Neural cell (in vitro differentiated cells): ENCODE measurements around the gene SHC1. TPM values are rescaled to one million over a fixed set of nuclear protein-coding genes. Genes with fewer than 3 reads are reported as not detected.

ENCODE experiments used
- H2AFZ ChIP-seq: fragments of 200-600, 300-800 bp; sonication (generic), shearing (Covaris generic); 2 replicates; pipeline ENCODE4 v1.6.0; 2014; ENCODE audit warnings: low read depth, mild to moderate bottlenecking, antibody characterized with exemption, low read length, moderate library complexity
- H3F3A ChIP-seq: fragments of 200-600 bp; shearing (Covaris generic); 2 replicates; pipeline ENCODE4 v1.6.1; 2016; ENCODE audit warnings: mild to moderate bottlenecking, moderate library complexity, mixed read lengths, antibody characterized with exemption, low read length; ENCODE audit not compliant: insufficient read depth, poor library complexity, severe bottlenecking
- H3K27ac ChIP-seq: fragments of 200-600, 300-800 bp; sonication (generic), shearing (Covaris generic); 2 replicates; pipeline ENCODE4 v1.5.1; 2014; ENCODE audit warnings: mild to moderate bottlenecking, low read length, moderate library complexity
- H3K27me3 ChIP-seq: fragments of 300-800, 200-600 bp; sonication (generic), shearing (Covaris generic); 2 replicates; pipeline ENCODE4 v1.6.0; 2014; ENCODE audit warnings: mild to moderate bottlenecking, low read depth, low read length, moderate library complexity; ENCODE audit not compliant: insufficient read depth
- H3K36me3 ChIP-seq: fragments of 300-800, 200-600 bp; sonication (generic), shearing (Covaris generic); 2 replicates; pipeline ENCODE4 v1.5.1; 2014; ENCODE audit warnings: mild to moderate bottlenecking, antibody characterized with exemption, low read length, moderate library complexity; ENCODE audit not compliant: insufficient read depth
- H3K4me2 ChIP-seq: fragments of 300-800, 200-600 bp; sonication (generic), shearing (Covaris generic); 2 replicates; pipeline ENCODE4 v1.6.0; 2014; ENCODE audit warnings: mild to moderate bottlenecking, low read length
- H3K4me3 ChIP-seq: fragments of 300-800, 200-600 bp; sonication (generic), shearing (Covaris generic); 2 replicates; pipeline ENCODE4 v1.5.1; 2014; ENCODE audit warnings: mild to moderate bottlenecking, low read length, moderate library complexity
- H3K79me2 ChIP-seq: fragments of 200-600 bp; shearing (Covaris generic); replicated peaks from 2 replicates; pipeline ENCODE4 v1.6.0; 2014; ENCODE audit warnings: mild to moderate bottlenecking, low read length, moderate library complexity; ENCODE audit not compliant: insufficient read depth
- H3K9ac ChIP-seq: fragments of 300-800, 200-600 bp; sonication (generic), shearing (Covaris generic); 2 replicates; pipeline ENCODE4 v1.6.1; 2016; ENCODE audit warnings: mild to moderate bottlenecking, low read length, mixed read lengths
- H3K9me2 ChIP-seq: fragments of 200-600 bp; shearing (Covaris generic); 2 replicates; pipeline ENCODE4 v1.6.1; 2016; ENCODE audit warnings: mild to moderate bottlenecking, low read length, mixed read lengths; ENCODE audit not compliant: insufficient read depth
- H3K9me3 ChIP-seq: fragments of 200-600, 300-800 bp; sonication (generic), shearing (Covaris generic); 2 replicates; pipeline ENCODE4 v1.6.1; 2016; ENCODE audit warnings: mild to moderate bottlenecking, mixed run types, low read length, moderate library complexity, mixed read lengths
- H4K20me1 ChIP-seq: fragments of 200-600 bp; shearing (Covaris generic); 2 replicates; pipeline ENCODE4 v1.6.1; 2016; ENCODE audit warnings: mild to moderate bottlenecking, mixed run types; ENCODE audit not compliant: insufficient read depth
- EP300 ChIP-seq: fragments of 450-650 bp; conservative IDR thresholded peaks from 2 replicates; pipeline ENCODE4 v1.6.1; 2014; ENCODE audit warnings: antibody characterized with exemption, mild to moderate bottlenecking, moderate library complexity; ENCODE audit not compliant: poor library complexity, severe bottlenecking
- EZH2 ChIP-seq: fragments of 200-600, 300-800 bp; shearing (Covaris generic), sonication (generic); IDR thresholded peaks from 2 replicates; pipeline ENCODE4 v1.6.1; 2014; ENCODE audit warnings: antibody characterized with exemption, low read length, borderline replicate concordance, mild to moderate bottlenecking; ENCODE audit not compliant: insufficient read depth, poor library complexity, severe bottlenecking
- MXI1 ChIP-seq: fragments of 450-650 bp; conservative IDR thresholded peaks from 2 replicates; pipeline ENCODE4 v1.6.1; 2014; ENCODE audit warnings: antibody characterized with exemption, mild to moderate bottlenecking; ENCODE audit not compliant: poor library complexity, severe bottlenecking
- POLR2AphosphoS5 ChIP-seq: IDR thresholded peaks from 2 replicates; pipeline ENCODE4 v1.6.1; 2012
- RAD21 ChIP-seq: fragments of 450-650 bp; conservative IDR thresholded peaks from 2 replicates; pipeline ENCODE4 v1.6.1; 2014; ENCODE audit warnings: antibody characterized with exemption, mild to moderate bottlenecking, moderate library complexity
- SMC3 ChIP-seq: fragments of 450-650 bp; conservative IDR thresholded peaks from 2 replicates; pipeline ENCODE4 v1.6.1; 2014; ENCODE audit warnings: antibody characterized with exemption, mild to moderate bottlenecking, moderate library complexity; ENCODE audit not compliant: poor library complexity
- TAF1 ChIP-seq: IDR thresholded peaks from 2 replicates; pipeline ENCODE4 v1.6.1; 2012; ENCODE audit warnings: low read depth
- polyA plus RNA-seq: library from polyadenylated mRNA; depleted of rRNA; stranded (reverse); fragments of >200 nt; gene quantifications from 2 replicates; pipeline ENCODE4 v1.2.3, GENCODE V29; 2014
- TF ChIP-seq, protein P1 (sequence below): fragments of 450-650 bp; IDR thresholded peaks from 2 replicates; pipeline ENCODE4 v1.5.1; 2014; ENCODE audit warnings: antibody characterized with exemption, mild to moderate bottlenecking, moderate library complexity; ENCODE audit not compliant: poor library complexity, severe bottlenecking
- TF ChIP-seq, protein P2 (sequence below): IDR thresholded peaks from 2 replicates; pipeline ENCODE4 v1.6.1; 2012; ENCODE audit warnings: borderline replicate concordance

Gene SHC1
- polyA plus RNA-seq, 1 donor from 2014 or later = 9.5 TPM

DNA sequence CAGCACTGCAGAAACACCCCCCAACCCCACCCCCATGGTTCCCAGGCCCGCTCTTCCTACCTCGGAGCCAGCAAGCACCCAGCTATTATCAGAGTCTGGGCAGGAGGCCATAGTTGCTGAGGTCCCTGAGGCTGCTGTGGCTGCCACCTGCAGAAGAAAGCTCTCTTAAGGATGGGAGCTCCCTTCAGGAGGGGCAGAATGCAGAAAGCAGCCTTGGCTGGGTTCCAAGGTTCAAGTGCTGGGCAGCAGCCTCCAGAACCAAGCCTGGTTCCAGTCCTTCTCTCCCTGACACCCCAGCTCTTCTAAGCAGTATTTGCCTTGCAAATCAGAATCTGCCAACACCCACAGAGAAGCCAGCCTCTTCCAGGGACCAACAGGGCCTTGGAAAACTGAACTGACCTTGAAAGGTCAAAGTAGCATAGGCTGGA, 16.9 kb downstream of the SHC1 start:
- no peak overlapping the region for H3K4me2 ChIP-seq
- H3K4me3 ChIP-seq = no peak overlapping the region

DNA sequence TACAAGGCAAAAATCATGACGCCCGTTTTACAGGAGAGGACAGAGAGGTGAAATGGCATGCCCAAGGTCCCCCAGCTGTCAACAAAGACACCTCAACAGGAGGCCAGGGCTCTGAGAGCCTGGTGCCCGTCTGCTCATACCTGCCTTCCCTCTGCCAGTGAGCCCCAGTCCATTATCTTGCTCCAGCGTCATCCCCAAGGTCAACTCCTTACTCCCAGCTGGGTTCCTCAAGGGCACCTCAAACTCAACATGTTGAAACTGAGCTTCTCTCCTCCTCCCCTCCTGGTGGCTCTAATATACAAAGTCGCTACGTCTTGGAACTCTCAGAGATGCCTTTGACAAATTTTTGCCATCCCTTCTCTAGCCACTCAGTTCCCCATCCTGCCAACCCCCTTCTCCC, 17.9 kb downstream of the SHC1 start:
- H2AFZ ChIP-seq = no peak overlapping the region
- no peaks in the 10 kb centered on the region for H3K9me3 ChIP-seq
- H3K36me3 ChIP-seq = no peaks in the 10 kb centered on the region
- H3K4me3 ChIP-seq = no peak overlapping the region
- H3K4me2 ChIP-seq = no peak overlapping the region
- H3K79me2 ChIP-seq = peaks cover 13% of the 10 kb centered on the region
- no peaks in the 10 kb centered on the region for H3K27me3 ChIP-seq
- H3K9me2 ChIP-seq = no peaks in the 10 kb centered on the region
- H3F3A ChIP-seq = peaks cover 8% of the 10 kb centered on the region
- no peak overlapping the region for H3K27ac ChIP-seq
- TF ChIP-seq POLR2AphosphoS5 (no peak), EZH2 (no peak)
- no peak overlapping the region for H3K9ac ChIP-seq
- no peaks in the 10 kb centered on the region for H4K20me1 ChIP-seq

More for the DNA sequence above, 16.9 kb downstream of the SHC1 start:
- no peak overlapping the region for H2AFZ ChIP-seq
- no peaks in the 10 kb centered on the region for H3K36me3 ChIP-seq
- peaks cover 8% of the 10 kb centered on the region for H3F3A ChIP-seq
- no peaks in the 10 kb centered on the region for H3K27me3 ChIP-seq
- H3K79me2 ChIP-seq = peaks cover 13% of the 10 kb centered on the region
- H3K27ac ChIP-seq = no peak overlapping the region
- H4K20me1 ChIP-seq = no peaks in the 10 kb centered on the region
- TF ChIP-seq SMC3 (no peak), TAF1 (no peak), RAD21 (no peak), POLR2AphosphoS5 (no peak)
- TF ChIP-seq, protein P1, sequence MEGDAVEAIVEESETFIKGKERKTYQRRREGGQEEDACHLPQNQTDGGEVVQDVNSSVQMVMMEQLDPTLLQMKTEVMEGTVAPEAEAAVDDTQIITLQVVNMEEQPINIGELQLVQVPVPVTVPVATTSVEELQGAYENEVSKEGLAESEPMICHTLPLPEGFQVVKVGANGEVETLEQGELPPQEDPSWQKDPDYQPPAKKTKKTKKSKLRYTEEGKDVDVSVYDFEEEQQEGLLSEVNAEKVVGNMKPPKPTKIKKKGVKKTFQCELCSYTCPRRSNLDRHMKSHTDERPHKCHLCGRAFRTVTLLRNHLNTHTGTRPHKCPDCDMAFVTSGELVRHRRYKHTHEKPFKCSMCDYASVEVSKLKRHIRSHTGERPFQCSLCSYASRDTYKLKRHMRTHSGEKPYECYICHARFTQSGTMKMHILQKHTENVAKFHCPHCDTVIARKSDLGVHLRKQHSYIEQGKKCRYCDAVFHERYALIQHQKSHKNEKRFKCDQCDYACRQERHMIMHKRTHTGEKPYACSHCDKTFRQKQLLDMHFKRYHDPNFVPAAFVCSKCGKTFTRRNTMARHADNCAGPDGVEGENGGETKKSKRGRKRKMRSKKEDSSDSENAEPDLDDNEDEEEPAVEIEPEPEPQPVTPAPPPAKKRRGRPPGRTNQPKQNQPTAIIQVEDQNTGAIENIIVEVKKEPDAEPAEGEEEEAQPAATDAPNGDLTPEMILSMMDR = no peak
- no peak overlapping the region for H3K9ac ChIP-seq
- no peaks in the 10 kb centered on the region for H3K9me3 ChIP-seq
- no peaks in the 10 kb centered on the region for H3K9me2 ChIP-seq

DNA sequence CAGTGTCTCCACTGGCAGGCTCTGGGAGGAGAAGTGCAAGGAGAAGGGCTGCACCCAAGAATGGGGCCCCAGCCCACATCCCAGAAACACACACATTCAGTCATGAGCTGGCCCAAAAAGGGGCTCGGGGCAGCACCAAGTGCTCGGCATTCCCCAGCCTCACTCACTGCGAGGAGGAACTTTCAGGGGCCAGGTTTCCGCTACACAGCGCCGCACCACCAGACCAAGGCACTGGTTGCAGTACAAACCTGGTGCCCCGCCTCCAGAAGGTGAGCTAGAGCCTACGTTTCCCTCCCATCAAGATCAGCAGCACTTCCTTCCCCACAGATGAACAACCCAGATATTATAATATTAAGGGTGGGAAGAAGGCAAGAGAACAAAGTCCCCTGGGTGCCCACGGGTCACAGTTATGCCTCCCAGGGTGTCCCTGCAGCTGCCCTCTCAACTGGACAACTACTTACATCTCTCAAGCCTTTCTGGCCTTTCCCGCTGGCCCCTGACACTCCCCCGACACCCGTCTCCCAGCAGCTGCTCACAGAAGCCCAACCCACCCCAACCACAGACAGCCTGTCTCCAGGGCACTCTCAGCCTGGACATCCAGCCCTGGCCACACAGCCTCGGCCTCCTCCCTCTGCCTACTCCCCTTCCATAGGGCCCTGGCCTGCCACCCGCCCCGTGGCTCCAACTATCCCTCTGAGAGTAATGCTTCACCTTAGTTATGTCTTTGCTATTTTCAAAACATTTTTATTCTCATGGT, 18.5 kb downstream of the SHC1 start:
- Histone ChIP-seq H3K79me2 (peaks cover 13% of the 10 kb centered on the region), H3K36me3 (no peaks in the 10 kb centered on the region), H4K20me1 (no peaks in the 10 kb centered on the region), H3K9ac (no peak overlapping the region), H3K9me3 (no peaks in the 10 kb centered on the region), H3K4me3 (no peak overlapping the region), H2AFZ (no peak overlapping the region), H3K9me2 (no peaks in the 10 kb centered on the region), H3K27me3 (no peaks in the 10 kb centered on the region), H3K4me2 (no peak overlapping the region), H3K27ac (no peak overlapping the region), H3F3A (peaks cover 8% of the 10 kb centered on the region)
- TF ChIP-seq, protein P2, sequence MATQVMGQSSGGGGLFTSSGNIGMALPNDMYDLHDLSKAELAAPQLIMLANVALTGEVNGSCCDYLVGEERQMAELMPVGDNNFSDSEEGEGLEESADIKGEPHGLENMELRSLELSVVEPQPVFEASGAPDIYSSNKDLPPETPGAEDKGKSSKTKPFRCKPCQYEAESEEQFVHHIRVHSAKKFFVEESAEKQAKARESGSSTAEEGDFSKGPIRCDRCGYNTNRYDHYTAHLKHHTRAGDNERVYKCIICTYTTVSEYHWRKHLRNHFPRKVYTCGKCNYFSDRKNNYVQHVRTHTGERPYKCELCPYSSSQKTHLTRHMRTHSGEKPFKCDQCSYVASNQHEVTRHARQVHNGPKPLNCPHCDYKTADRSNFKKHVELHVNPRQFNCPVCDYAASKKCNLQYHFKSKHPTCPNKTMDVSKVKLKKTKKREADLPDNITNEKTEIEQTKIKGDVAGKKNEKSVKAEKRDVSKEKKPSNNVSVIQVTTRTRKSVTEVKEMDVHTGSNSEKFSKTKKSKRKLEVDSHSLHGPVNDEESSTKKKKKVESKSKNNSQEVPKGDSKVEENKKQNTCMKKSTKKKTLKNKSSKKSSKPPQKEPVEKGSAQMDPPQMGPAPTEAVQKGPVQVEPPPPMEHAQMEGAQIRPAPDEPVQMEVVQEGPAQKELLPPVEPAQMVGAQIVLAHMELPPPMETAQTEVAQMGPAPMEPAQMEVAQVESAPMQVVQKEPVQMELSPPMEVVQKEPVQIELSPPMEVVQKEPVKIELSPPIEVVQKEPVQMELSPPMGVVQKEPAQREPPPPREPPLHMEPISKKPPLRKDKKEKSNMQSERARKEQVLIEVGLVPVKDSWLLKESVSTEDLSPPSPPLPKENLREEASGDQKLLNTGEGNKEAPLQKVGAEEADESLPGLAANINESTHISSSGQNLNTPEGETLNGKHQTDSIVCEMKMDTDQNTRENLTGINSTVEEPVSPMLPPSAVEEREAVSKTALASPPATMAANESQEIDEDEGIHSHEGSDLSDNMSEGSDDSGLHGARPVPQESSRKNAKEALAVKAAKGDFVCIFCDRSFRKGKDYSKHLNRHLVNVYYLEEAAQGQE = no peak
- TF ChIP-seq EP300 = no peak
- TF ChIP-seq RAD21 = no peak
- TF ChIP-seq, protein P1 = no peak
- TF ChIP-seq EZH2 = no peak
- no peak for TF ChIP-seq POLR2AphosphoS5
- TF ChIP-seq MXI1 = no peak
- no peak for TF ChIP-seq TAF1
- TF ChIP-seq SMC3 = no peak
